ENCODE measurements around the gene HIPK2. TPM values are rescaled to one million over a fixed set of nuclear protein-coding genes. Genes with fewer than 3 reads are reported as not detected.
"Not testable (repeated sequence)": the region's sequence is repeated elsewhere in the genome, so short reads cannot be mapped to it uniquely, and the experiment has no call there.

The HIPK2 gene
- polyA plus RNA-seq, 4 donors, result 24.0 to 104 (median 84.9) TPM

DNA sequence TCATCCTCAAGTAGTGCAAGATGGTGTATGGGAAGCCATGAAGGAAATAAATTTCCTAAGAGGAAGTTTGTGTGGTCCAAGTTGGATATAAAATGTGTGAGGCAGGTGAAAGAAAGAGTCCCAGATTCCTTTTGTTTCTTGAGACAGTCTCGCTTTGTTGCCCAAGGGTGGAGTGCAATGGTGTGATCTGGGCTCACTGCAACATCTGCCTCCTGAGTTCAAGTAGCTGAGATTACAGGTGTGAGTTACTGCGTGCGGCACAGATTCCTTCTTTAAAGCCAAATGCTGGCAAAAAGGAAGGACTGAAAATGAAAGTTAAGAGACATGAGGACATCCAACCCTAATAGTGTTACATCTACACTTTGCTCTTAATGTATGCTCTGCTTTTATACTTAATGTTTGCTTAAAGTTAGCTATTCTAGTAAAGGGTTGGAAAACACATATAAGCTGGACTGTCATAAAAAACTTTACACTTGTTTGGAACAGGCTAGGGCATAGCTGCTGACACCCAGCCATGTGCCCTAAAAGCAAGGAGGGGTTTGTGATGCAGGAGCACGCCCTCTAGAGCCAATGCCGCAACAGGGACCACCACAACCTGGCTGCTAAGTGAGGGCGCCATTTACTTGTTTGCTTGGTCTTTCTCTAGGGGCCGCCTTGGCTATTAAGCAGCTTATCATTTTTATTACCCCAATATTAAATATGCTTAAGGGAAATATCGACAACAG, 219.8 kb downstream of the HIPK2 start:
- DNase-seq (ENCODE audit: low read depth in 4 of 4, low spot score in 3 of 4), result no peak

GRCh38 chr7:139553991-139554700, 223.7 kb downstream of the HIPK2 start:
- DNase-seq (ENCODE audit: low read depth in 4 of 4, low spot score in 3 of 4), result not testable (repeated sequence)

- DNase-seq (ENCODE audit: low read depth in 4 of 4, low spot score in 3 of 4), result no peak
These were observed 229.3 kb downstream of the HIPK2 start for GRCh38 chr7:139548302-139549028.

DNA sequence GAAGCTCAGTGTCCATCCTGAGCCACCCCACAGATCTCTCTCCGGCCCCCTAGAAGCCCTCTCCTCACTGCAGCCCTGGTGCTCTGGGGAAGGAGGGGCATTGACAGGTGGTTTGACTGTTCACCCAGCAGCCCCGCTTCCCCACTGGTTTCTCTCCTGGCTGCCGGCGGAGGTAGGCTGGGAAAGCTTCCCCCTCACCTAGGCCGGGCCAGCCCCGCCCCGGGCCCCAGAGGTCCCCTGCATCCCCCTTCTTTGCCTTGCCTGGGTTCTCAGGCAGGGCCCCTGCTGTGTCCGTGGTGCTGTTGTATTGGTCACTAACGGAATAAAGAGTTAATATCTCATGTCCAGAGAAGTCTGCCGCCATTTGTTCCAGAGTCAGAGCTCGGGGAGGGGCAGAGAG, 233.2 kb downstream of the HIPK2 start:
- DNase-seq (ENCODE audit: low read depth in 4 of 4, low spot score in 3 of 4), result no peak

DNA sequence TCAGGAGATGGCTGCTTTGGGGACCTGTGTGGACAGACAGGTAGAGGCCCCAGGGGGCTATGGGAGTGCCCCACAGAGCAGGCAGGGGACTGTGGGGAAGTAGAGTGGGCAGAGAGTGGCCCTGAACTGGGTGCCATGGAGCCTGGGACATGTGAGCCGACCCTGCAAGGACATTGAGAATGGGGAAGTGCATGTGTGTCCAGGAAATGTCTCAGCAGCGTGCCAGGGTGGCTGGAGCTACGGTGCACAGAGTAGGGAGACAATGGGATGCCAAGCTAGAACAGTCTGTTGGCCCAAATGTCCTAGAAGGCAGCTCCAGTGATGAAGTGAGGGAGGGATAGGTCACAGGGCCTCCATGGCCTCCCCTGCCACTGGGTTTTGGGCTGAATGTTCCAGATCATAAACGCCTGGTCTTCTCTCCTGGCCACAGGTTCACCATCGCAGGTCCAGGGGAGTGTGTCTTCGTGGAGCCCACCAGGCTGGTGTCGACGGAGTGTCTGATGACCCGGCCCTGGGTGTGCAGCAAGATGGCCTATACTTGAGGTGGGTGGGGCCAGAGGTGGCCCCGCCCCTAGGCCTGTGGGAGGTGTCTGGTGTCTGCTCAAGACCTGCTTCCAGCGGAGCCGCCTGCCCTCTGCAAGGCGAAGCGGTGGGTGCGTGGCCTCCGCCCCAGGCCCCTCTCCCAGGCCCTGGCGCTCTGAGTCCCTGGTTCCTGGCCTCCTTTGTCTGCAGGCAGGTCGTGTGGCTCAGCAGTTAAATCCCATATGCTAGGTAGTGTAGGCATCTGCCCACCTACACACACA, 233.8 kb downstream of the HIPK2 start:
- DNase-seq (ENCODE audit: low read depth in 4 of 4, low spot score in 3 of 4), result no peak

DNA sequence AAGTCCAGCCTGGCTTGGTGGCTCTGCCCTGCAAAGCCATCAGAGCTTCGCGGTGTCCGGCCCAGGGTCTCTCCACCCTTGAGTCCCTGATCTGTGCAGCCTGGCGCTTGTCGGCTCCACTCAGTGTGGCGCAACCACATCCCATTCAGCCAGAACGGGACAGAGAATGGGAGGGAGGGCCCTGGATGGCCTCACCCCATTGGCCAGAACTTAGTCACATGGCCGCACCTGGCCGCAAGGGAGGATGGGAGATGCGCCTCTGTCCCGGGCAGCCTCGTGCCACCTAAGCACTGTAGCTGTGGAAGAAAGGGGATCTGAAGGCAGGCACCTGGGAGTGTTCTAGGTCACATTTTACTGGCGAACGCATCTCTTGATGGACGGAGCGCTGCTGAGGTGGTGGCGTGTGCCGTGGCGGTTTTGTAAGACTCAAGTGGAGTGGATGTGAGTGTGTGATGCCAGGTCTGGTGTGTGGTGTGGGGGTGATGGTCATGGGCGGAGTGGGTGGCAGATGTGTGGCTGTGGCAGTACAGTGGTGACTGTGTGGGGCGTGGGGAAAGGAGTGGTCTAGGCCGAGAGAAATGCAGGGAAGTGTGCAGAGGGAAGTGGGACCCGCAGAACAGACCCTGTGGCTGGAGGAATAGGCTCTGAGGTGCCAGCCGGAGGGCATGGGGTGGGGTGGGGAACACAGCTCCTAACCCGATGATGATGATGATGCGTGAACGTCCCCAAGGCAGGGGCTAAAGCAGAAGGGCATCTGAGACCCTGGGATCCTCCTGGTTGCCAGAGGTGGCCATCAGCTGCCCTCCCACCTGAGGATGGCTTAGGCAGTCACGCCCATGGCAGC, 235.3 kb downstream of the HIPK2 start:
- no peak for DNase-seq (ENCODE audit: low read depth in 4 of 4, low spot score in 3 of 4)

DNA sequence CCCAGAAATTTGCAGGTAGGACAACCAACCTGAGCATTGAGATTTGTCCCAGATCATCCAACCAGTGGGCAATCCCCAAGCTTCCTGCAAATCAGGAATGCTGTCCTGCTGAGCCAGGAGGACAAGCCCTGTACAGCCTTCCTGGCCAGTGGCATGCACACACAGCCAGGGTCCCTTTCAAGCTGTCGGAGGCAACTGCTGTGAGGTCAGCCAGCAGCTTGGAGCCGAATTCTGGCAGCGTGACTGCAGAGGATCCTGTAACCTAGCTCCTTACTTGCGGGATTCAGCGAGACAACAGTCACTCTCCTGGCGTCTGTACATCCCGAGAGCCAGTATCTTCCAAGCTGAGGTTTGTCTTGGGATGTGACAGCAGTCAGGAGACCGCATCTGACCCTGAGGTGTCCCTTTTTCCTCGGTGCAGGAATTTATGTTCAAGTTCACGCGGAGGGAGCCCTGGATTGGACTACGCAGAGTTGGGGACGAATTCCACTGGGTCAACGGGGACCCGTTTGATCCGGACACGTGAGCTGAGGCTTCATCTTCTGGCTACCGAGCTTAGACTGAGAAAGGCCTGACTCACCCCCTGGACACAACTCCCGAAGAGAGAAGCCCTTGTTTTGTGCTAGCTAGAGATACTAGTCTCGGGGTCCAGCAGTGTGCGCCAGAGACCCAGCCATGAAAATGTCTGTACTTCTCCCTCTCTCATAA, 236.0 kb downstream of the HIPK2 start:
- no peak for DNase-seq (ENCODE audit: low read depth in 4 of 4, low spot score in 3 of 4)

DNA sequence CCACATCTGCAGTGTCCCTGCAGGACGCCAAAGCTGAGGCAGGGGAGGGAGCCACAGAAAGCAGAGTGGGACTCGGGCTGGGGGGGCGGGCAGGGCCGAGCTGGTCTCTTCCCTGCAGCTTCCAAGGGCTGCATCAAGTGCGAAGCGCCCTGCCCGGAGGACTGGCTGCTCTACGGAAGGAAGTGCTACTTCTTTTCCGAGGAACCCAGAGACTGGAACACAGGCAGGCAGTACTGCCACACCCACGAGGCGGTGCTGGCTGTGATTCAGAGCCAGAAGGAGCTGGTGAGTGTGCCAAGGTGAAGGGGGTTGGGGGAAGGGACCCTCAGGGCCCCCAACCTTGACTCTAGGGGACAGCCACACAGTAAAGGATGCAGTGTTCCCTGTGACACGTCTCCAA, 237.6 kb downstream of the HIPK2 start:
- DNase-seq (ENCODE audit: low read depth in 4 of 4, low spot score in 3 of 4), result no peak

DNA sequence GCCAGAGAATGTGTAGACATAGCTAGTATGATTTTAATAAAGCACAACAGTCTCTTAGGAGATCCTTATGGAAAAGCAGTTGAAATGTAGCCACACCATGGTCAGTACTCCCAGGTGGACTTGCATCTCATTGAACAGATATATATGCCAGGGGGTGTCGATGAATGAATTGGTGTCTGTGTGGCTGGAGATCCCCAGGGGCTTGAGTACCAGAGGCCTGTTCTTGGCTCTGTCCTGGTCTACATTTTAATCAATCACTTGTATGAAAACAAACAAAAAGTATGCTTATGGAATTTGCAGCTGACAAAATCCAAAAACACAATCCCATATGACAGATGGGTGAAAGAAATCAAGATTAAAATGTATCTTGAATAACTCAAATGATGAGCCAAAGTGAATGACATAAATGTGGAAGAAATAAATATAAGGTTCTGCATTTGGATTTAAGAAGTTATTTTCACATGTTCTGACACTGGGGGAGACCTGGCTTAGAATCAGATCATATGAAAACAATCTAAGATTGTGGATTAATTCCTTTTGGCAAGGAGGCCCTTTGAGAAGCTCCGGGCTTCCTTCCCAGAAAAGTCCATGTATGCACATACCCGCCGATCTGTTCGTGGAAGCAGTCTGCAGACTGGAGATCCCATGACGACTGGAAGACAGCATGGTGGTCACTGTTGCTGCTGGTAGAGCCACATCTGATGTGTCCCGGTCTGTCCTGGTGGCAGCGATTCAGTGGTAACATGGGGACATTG, 238.7 kb downstream of the HIPK2 start:
- DNase-seq (ENCODE audit: low read depth in 4 of 4, low spot score in 3 of 4), result no peak

DNA sequence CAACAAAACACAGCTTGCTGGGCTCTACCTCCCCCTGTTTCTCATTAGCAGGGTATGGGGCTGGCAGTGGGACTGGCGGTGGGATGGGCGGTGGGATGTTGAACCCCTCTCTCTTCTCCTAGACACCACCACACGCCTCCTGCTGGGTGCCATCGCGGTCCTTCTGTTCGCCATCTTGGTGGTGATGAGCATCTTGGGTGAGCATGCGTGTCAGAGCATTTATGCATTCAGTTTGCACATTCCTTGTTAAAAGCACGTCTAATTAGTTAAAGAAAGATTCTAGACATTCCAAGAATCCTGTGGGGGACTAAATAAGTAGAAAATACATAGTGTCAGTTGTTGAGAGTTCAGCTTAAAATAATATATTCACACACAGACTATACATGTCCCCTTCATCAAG, 241.6 kb downstream of the HIPK2 start:
- DNase-seq (ENCODE audit: low read depth in 4 of 4, low spot score in 3 of 4), result no peak

GRCh38 chr7:139534966-139535651, 242.7 kb downstream of the HIPK2 start:
- DNase-seq (ENCODE audit: low read depth in 4 of 4, low spot score in 3 of 4), result no peak

DNA sequence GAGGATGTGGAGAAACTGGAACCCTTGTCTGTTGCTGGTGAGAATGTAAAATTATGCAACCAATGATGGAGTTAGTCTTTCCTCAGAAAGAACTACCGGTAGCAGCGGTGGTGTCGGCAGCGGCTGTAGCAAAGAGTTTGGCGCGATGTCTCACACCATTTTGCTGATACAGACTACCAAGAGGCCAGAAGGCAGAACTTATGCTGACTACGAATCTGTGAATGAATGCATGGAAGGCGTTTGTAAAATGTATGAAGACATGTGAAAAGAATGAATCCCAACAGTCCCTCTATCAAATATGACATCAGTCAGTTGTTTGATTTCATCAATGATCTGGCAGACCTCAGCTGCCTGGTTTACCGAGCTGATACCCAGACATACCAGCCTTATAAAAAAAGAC, 243.7 kb downstream of the HIPK2 start:
- DNase-seq (ENCODE audit: low read depth in 4 of 4, low spot score in 3 of 4), result no peak

- DNase-seq (ENCODE audit: low read depth in 4 of 4, low spot score in 3 of 4), result no peak
These were observed 245.1 kb downstream of the HIPK2 start for GRCh38 chr7:139532636-139533155.

DNA sequence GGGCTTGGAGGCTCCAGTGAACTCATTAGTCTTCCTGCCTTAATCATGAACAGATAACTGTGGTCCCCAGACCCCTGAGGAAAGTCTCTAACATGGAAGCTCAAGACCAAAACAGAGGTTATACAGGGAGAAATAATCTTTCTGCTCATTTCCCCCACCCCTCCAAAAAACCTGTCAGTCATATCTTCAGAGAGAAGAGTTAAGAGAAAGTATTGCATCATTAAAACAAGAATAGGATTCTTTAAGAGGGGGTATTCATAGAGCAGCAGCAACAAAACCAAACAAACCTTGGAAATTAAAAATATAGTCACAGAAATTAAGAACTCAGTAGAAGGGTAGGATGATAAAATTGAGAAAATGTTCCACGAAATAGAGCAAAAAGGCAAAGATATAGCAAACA, 246.7 kb downstream of the HIPK2 start:
- DNase-seq (ENCODE audit: low read depth in 4 of 4, low spot score in 3 of 4), result no peak

DNA sequence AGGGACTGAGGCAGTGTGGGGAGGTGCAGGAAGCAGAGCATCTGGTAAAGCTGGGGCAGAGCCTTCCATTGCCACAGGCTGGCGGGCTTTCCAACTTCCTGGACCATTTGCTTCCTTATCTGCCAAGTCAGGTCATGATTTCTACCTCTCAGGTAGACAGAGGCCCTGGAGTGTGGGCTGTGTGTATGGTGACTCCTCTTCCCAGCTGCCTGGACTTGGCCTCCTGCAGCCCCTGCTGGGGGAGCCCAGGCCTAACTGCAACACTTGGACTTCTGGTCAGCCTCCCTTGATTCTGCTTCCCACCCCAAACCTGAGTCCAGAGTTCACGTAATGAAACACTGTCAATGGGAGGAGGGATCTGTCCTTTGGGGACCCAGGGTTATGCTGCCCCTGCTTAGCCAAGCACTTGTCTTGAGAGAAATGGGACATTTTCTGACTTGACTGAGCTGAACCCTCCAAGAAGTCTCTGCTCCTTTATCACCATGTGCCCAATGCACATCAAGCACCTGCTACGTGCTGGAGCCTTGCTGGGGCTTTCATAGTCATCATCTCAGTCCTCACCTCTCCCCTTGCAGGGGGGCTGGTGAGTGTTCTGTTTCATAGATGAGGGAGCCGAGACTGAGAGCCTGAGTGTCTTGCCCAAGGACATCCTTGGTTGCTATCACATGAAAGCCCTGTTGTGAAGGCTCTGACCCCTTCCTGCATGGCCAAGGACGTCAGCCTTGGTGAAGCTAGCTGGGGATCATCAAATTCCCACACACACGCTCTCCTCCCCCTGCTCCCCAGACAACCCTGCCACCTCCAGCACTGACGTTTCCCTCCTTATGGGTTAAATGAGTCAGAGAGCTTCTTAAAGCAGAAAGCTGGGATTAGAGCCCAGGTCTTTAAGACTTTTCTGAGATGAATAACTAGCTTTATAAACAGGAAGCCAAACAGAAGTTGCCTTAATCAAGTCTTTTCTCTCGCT, 250.9 kb downstream of the HIPK2 start:
- DNase-seq (ENCODE audit: low read depth in 4 of 4, low spot score in 3 of 4), result no peak

GRCh38 chr7:139525750-139526149, 252.0 kb downstream of the HIPK2 start:
- DNase-seq (ENCODE audit: low read depth in 4 of 4, low spot score in 3 of 4), result no peak

DNA sequence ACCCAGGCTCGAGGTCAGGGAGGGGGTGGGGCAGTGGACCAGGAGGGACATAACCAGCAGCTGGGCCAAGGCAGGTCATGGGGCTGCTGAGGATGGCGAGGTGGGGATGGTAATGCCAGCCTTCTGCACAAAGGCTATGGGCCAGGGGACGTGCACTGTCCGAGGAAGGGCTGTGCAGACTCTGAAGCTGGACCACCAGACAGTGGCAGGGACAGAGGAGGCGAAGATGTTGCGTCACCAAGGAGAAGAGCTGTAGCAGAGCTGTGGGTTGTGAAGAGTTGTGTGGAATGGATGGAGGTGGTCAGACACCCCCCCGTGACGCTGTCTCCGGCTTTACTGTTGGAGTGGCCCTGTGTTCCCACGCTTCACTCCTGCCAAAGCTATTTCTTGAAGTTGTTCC, 252.6 kb downstream of the HIPK2 start:
- no peak for DNase-seq (ENCODE audit: low read depth in 4 of 4, low spot score in 3 of 4)

Measured in left renal pelvis (tissue), 4 donors.